Fibroblast of villous mesenchyme (primary cell): Measurements from ENCODE around the gene LRP1B. TPM values are rescaled to one million over a fixed set of nuclear protein-coding genes. Genes with fewer than 3 reads are reported as not detected.
"Not testable (repeated sequence)": the region's sequence is repeated elsewhere in the genome, so short reads cannot be mapped to it uniquely, and the experiment has no call there.

Source experiments
- DNase-seq: peaks from one replicate; pipeline ENCODE4 v3.0.0-alpha.2; 2010; ENCODE audit warnings: low read depth
- H3K4me3 ChIP-seq: 2 replicates; pipeline ENCODE4 v1.5.1; 2011; ENCODE audit warnings: low read depth, mild to moderate bottlenecking, low read length
- total RNA-seq: library from RNA; depleted of rRNA; stranded (reverse); fragments of >200 nt; gene quantifications from 2 replicates; pipeline ENCODE4 v1.2.3, GENCODE V29; 2012
- TF ChIP-seq, protein P1 (sequence below): IDR thresholded peaks from 2 replicates; pipeline ENCODE4 v1.5.1; 2012; ENCODE audit warnings: low read depth, mild to moderate bottlenecking, low read length; ENCODE audit not compliant: insufficient read depth

The LRP1B gene
- total RNA-seq, 1 donor = 2.2 TPM

DNA sequence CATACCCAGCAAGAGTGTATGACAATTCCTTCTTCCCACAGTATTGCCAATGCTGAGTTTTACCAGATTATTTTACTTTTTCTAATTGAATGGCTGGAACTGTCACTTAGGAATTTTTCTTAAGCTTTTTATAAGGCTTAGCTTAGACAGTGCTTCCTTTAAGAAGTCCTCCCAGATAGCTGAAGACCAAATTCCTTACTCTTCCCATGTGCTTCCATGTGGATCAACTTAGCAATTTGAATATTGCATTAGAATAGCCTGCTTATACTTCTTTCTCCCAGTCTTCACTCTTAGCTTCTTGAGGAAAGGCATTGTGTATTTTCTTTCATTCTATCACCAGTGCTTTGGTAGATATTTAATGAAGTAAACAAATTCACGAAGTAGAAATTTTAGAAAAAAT lies 1144.4 kb downstream of the LRP1B start:
- no peak overlapping the region for H3K4me3 ChIP-seq
- DNase-seq = no peak
- TF ChIP-seq, protein P1, sequence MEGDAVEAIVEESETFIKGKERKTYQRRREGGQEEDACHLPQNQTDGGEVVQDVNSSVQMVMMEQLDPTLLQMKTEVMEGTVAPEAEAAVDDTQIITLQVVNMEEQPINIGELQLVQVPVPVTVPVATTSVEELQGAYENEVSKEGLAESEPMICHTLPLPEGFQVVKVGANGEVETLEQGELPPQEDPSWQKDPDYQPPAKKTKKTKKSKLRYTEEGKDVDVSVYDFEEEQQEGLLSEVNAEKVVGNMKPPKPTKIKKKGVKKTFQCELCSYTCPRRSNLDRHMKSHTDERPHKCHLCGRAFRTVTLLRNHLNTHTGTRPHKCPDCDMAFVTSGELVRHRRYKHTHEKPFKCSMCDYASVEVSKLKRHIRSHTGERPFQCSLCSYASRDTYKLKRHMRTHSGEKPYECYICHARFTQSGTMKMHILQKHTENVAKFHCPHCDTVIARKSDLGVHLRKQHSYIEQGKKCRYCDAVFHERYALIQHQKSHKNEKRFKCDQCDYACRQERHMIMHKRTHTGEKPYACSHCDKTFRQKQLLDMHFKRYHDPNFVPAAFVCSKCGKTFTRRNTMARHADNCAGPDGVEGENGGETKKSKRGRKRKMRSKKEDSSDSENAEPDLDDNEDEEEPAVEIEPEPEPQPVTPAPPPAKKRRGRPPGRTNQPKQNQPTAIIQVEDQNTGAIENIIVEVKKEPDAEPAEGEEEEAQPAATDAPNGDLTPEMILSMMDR = no peak

DNA sequence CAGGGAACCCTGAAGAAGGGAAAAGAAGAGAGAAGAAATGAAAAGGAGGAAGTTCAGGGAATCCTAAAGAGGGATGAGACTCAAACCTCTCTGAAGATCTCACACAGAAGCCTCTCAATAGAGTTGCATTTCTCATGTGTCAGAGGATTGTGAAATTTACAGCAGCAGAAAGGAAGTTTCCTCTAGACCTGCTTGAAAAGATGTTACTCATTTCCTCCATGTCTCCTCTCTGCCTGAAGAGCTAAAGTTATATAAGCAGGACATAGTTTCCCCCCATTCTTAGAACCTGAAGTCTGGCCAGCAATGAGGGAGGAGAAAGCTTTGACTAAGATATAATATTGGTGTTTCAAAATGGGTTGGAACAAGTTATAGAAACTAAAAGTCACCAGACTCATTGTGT lies 1155.6 kb downstream of the LRP1B start:
- no peak for DNase-seq
- no peak overlapping the region for H3K4me3 ChIP-seq
- TF ChIP-seq, protein P1 = no peak

DNA sequence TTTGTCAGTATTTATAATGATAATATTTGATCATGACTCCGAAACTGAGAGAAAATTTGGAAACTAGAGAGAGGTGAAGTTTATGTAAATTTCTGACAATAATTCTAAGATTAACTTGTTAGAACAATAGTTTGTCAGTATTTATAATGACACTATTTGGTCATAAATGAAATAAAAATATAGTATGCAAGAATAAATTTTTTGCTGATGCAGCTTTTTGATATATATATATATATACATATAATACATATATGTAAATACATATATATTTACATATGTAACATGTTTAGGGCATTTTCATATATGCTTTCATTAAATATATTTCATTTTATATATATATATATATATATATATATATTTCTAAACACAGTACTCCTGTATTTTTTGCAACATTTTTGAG lies 1158.1 kb downstream of the LRP1B start:
- no peak for DNase-seq
- TF ChIP-seq, protein P1 = no peak

DNA sequence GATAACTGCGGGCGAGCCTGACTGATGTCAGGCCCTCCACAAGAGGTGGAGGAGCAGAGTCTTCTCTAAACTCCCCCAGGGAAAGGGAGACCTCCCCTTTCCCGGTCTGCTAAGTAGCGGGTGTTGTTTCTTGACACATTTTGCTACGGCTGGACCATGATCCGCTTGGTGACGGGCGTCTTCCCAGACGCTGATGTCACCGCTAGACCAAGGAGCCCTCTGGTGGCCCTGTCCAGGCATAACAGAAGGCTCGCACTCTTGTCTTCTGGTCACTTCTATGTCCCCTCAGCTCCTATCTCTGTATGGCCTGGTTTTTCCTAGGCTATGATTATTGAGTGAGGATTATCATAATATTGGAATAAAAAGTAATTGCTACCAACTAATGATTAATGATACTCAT lies 1166.5 kb downstream of the LRP1B start:
- not testable (repeated sequence) for H3K4me3 ChIP-seq, DNase-seq
- TF ChIP-seq, protein P1 = peak; percentile 28

More for the DNA sequence above, 1158.1 kb downstream of the LRP1B start:
- H3K4me3 ChIP-seq = no peak overlapping the region

DNA sequence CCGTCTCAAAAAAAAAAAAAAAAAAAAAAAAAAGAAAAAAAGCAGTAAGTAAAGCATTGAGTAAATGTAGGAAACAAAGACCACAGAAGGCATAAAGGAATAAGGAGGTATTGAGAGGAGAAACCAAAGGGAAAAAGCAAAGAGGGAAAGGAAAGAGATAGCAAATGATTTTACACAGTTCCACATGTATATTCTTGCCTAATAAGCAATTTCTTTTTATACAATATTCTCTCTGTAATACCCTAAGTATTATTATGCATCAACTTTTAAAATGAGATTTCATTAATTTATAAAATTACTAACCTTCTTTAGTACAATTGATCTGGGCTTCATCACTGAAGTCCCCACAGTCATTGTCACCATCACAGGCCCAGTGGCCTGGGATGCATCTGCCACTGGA lies 1180.9 kb downstream of the LRP1B start:
- no peak overlapping the region for H3K4me3 ChIP-seq
- TF ChIP-seq, protein P1 = no peak
- no peak for DNase-seq

DNA sequence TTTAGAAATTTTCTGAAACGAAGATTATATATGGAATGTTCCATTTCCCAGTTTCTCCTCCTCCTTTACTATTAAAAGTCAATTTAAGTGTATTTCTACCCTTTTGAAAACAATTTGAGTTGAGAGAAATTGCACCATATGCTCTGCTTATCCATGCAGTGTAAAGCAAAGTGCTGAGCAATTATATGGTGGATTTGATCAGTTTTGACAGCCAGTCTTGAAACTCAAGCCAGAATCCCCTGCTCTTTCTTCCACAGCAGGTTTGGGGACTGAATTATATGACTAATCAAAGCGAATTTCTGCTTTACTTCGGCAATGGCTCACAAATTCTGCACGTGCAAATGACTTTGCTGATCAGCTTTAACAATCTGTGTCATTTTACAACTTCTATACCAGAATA lies 1183.6 kb downstream of the LRP1B start:
- TF ChIP-seq, protein P1 = no peak
- DNase-seq = no peak
- H3K4me3 ChIP-seq = no peak overlapping the region

DNA sequence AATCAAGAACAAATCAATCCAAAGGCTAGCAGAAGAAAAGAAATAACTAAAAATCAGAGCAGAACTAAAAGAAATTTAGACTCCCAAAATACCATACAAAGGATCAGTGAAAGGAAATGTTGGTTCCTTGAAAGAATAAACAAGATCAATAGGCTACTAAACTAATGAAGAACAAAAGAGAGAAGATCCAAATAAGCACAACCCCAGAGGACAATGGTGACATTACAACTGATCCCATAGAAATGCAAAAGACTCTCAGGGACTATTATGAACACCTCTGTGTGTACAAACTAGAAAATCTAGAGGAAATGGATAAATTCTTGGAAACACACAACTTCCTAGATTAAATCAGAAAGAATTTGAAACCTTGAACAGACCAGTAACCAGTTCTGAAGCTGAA lies 1186.9 kb downstream of the LRP1B start:
- DNase-seq = no peak
- no peak overlapping the region for H3K4me3 ChIP-seq
- TF ChIP-seq, protein P1 = no peak
